GM10847 (cell line): ENCODE data around the gene FBXL13.

Experiments used
- POLR2A ChIP-seq: IDR thresholded peaks from 2 replicates; pipeline ENCODE4 v1.6.1; 2011; ENCODE audit not compliant: insufficient read length; ENCODE audit errors: extremely low read depth

Gene FBXL13

DNA sequence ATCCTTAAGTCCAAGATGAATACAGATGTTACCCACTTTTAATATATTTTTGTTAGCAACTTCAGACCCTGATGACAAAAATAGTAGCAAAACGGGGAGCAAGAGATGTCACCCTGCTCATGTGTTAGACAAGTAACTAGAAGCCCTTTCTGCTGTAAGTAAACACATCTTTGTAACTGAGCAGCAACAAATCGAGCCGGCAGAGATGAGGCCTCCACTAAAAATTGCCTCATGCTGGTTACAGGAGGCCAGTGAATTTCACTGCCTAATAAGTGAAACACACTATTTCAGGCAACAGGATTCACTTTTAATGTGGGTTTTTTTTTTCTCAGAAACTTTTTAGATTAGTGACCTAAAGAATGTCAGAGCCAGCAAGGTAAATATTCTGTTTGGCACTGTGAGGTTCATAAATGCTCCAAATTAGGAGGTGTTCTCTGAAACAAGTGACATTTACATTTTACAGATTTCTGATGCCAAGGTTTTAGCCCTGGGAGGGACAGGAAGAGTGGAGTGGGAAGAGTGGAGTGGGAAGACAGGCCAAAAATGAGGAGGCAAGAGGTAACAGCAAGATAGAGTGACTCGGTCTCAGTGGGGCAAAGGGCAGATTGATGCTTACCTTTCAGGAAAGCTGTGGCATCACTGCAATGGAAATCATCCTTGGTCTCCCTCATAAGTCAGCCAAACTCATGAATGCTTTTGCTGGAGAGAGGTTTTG, 215.4 kb downstream of the FBXL13 start:
- TF ChIP-seq POLR2A = no peak

DNA sequence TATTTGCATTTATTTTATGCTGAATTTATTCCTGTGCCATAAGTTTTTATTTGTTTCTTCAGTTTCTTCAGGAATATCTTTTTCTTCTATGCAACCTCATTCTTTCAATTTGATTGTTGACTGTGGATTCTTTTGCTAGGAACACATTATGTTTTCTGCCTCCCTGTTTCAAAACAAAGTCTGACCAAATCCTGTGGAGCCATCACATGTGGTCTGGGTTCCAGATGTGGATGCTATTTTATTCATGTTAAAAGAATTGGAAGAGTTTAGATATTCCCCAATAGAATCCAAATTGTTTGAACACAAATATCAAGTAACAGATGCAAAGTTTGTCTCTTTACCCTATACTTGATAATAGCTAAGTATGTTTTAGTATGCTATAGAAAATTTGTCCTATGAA, 218.6 kb downstream of the FBXL13 start:
- TF ChIP-seq POLR2A = no peak

DNA sequence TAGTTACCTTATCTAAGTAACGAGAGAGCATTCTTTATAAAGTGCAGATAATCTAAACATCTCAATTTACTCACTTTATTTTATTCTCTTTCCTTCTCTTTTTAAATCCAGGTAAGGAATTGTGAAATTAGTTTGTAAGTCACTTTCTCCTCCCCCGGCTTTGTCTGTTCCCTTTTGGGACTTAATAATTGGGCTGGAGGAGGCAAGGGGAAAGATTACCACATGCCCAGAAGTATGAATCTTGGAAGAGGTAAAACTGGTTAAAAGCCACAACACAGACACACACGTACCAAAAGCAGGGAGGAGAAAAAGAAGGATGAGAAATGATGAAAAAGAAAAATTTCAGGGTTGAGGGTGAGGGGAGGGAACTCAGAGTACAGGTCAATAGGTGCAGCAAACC, 225.1 kb downstream of the FBXL13 start:
- no peak for TF ChIP-seq POLR2A

DNA sequence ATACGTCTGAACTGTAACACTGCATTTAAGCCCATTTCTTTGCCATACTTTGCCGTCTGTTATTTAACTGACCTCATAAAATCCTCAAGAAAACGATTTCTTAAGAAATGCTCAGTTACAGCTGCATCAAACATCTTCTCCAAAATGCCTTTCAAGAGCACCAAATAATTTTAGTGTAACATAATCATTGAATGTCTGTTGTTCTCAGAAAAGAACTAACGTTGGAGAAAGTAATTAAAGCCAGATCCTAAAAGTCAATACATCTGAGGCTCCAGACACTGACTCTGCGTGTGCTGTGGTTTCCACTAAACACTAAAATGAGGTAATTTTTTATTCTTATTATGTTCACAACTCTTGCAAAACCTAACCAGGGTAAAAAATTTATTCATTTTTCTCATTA, 225.5 kb downstream of the FBXL13 start:
- no peak for TF ChIP-seq POLR2A

DNA sequence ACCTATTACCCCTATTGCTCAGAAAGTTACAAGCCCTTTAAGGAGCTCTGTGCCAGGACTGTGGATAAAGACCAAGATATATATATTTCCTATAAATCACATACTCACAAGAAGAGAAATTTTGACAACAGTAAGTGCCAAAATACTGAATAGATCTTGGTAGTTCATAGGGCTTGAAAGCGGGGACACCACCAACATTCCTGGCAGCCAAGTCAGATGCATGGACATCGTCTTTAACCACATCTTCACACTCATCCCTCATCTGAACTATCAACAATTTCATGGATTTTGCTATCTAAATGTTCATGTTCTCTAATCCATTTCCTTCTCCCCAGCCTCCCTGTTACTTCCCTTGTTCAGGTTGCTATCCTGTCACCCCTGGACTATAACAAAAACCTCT, 229.2 kb downstream of the FBXL13 start:
- TF ChIP-seq POLR2A = no peak

DNA sequence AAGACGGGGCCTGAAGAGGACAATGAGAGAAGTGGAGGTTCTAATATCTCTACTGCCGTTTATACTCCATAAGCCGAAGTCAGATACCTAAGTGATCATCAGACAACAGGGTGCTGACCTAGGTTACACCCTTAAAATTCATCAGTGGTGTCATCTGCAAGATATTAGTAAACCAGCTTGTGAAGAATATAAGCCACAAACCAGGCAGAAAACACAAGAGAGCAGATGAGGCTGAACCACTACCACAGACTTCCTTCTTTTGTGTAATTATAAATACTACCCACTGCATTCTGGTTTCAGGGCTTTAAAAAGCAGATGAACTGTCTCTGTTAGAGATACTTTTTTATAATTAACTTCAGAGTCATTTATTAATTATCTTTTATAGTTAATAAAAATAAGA, 230.7 kb downstream of the FBXL13 start:
- no peak for TF ChIP-seq POLR2A

DNA sequence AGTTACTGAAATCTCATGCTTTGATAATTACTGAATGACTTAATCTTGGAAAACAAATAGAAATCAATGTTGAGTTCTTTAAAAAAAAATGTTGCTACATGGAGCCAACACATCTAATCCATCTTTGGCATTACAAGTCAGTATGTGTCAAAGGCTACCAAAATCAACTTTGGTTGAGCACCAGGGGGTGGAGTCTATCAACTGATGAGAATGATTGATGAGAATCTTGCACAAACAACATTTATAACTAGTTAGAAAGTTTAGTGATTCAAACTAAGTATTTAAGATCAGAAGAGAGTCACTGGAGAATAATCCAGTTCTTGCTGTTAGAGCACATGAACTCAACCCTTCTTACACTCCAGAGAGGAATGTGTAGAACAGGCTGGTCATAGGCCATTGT, 232.3 kb downstream of the FBXL13 start:
- no peak for TF ChIP-seq POLR2A

DNA sequence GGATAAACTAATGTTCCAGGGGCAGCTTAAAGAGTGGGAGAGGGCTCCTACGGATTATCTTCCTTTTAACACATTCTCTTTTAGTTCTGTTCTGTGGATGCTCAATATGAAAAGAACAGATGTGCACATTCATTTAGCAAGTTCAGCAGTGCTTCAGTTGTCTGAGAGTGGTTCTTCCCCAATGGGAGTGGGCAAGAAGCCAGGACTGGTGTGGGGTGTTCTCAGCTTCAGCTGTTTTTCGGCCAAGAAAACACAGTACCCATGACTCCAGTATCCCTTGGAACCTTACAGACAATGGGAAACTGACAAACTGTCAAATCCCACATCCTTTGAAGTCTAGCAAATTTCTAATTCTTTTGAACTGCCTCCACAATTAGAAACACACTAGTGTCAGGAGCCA, 233.3 kb downstream of the FBXL13 start:
- TF ChIP-seq POLR2A = no peak

DNA sequence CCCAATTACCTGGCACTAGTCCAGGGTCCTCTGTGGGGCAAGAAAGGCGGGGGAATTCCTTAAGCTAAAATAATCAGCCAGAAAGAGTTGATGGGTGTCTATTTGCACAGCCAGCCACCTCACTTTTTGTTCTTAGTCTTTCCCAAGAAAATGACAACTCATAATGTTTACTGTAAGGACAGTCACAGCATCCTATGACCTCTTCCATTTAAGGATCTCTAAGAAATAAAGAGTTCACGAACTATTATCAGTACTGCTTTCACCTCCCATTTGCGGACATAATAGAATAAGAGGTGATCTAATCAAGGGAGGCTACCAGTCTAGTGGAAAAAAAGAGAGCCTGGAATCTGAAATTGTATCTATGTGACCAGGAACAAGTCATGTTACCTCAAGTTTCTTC, 234.2 kb downstream of the FBXL13 start:
- TF ChIP-seq POLR2A = no peak

DNA sequence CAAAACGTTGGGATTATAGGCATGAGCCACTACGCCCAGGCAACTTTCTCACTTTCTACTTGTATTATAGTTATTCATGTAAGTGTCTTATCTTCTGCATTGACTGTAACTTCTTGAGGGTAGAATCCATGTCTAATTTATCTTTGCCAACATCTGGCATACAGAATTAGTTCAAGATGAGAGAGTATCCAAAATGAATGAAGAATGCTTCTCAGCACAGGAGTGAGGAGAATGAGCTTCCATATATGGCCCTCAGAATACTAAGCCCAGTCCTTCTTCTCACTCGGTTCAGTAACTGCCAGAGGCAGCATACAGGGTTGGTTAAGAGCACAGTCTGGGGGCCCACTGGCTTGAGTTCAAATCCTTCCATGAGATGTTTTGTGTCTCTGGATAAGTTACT, 236.8 kb downstream of the FBXL13 start:
- no peak for TF ChIP-seq POLR2A

DNA sequence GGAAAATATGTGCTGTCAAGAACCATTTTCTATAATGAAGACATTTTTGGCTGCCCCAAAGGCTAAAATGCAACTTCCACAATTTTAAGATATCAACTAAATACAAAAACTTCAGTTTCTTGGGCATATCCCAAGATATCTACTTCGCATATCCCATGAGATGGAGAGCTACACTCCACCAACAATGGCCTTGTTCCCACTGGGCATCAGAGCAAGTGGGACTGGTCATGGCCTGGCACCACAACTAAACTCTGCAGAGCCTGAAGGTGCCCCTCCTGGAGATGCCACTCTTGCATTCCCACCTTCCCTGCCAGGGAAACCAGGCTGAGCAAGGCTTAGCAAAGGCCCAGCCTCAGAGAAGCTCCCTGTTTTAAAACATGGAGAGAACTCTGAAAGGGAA, 237.6 kb downstream of the FBXL13 start:
- no peak for TF ChIP-seq POLR2A

DNA sequence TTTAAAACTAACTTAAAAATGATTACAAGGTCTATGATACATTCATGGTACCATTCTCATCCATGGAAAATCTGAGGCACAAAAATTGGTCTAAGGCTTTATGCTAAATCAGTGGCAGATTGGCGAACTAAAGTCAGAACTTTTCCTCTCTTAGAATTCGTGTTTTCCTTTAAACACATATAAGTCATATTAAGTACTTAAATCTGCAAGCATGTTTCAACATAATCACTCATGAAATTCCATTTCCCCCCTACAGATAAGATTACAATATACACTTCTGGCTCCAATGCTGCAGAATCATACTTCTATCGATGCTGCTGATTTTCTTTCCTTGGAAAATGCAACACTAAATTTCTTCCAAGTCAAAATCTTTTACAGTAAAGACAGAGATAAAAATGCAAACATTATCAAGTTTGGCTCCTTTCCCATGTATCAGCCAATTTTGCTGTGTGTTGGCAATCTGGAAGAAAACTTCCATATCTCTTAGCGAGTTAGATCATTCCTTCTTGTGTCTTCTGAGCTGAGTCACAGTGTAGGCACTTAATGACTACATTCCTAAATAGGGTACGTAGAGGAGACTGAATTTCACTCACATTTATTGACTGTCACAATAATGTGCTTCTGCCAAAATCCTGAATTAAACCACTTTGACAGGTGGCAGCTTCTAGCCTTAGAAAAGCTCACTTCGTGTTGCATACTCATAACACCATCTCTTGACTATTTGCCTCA, 238.2 kb downstream of the FBXL13 start:
- no peak for TF ChIP-seq POLR2A

DNA sequence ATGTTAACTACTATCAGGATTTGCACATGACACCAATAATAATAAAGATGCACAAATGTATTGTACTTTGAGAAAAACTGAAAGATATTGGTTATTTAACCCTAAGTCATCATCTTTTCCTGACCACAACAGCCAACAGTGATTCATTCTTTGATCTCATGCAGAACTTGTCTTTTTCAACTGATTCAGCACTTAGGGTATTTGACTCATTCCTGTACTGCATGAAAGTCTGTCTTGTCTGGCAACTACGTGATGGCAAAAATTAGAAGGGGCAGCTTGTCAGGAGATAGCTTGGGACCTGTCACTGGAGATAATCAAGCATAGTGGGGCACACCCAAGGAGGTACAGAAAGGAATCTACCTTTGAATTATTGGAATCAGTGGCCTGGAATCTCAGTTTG, 239.6 kb downstream of the FBXL13 start:
- no peak for TF ChIP-seq POLR2A

DNA sequence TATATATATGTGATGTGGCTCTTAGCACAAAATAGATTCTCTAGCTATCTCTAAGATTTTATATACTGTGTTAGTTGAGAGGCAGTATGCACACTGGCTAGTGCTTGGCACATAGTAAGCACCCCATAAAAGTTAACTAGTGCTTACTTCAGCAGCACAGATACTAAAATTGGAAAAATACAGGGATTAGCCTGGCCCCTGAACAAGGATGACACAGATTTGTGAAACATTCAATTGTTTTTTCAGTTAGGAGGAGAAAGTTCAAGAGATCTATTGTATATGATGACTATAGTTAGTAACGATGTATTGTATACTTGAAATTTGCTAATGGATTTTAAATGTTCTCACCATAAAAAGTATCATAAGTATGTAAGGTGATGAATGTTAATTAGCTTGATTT, 240.1 kb downstream of the FBXL13 start:
- TF ChIP-seq POLR2A = no peak

DNA sequence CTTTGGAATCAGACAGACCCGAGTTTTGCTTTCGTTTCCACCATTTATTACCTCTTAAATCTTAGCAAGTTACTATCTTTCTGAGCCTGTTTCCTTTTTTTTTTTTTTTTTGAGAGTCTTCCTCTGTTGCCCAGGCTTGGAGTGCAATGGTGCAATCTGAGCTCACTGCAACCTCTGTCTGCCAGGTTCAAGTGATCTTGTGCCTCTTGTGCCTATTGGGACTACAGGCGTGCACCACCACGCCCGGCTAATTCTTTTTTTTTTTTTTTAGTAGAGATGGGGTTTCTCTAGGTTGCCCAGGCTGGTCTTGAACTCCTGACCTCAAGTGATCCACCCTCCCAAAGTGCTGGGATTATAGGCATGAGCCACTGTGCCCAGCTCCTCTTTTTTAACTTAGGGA, 241.3 kb downstream of the FBXL13 start:
- TF ChIP-seq POLR2A = no peak

DNA sequence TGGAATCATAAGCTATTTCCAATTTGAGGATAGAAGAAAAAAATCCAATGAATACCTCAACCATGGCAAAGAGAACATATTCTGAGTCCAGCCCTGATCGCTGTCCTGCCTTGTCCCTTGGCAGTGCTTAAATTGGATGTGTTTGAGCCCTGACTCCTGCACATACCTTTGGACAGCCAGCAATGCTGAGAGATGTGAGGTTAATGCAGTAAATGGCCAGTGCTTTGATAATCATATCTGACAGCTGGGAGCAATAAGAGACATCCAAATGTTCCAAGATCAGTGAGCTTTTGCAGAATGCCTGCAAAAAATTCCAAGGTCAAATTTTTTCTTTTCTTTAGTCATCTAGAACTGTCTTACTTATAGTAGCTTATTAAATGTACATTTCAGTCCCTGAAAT, 241.9 kb downstream of the FBXL13 start:
- TF ChIP-seq POLR2A = no peak

DNA sequence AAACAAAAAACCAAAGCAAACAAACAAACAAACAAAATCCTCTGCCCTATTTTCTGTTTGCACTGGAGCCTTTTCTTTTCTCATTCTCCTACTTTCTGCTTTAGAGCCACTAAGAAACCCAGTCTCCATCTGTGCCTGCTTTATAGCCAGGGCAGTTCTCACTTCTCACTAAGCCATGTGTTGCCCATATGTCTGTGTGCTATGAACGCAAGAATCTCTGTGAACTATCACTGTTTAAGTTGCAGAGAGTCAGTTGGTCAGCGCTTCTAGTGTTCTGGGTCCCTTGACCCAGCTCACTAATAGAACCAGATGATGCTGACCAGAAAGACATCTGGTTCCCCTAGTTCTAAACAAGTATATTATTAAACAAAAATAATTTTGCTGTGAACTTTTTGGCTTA, 244.4 kb downstream of the FBXL13 start:
- no peak for TF ChIP-seq POLR2A
